ENCODE results near the gene PTCD1. TPM values are rescaled to one million over a fixed set of nuclear protein-coding genes. Genes with fewer than 3 reads are reported as not detected.
A peak's percentile ranks its signal among the peaks of the same experiment; 100 is the strongest.
"Not testable (repeated sequence)": the region's sequence is repeated elsewhere in the genome, so short reads cannot be mapped to it uniquely, and the experiment has no call there.

The PTCD1 gene
- total RNA-seq, 1 donor from 2014 or later = 3.4 TPM

DNA sequence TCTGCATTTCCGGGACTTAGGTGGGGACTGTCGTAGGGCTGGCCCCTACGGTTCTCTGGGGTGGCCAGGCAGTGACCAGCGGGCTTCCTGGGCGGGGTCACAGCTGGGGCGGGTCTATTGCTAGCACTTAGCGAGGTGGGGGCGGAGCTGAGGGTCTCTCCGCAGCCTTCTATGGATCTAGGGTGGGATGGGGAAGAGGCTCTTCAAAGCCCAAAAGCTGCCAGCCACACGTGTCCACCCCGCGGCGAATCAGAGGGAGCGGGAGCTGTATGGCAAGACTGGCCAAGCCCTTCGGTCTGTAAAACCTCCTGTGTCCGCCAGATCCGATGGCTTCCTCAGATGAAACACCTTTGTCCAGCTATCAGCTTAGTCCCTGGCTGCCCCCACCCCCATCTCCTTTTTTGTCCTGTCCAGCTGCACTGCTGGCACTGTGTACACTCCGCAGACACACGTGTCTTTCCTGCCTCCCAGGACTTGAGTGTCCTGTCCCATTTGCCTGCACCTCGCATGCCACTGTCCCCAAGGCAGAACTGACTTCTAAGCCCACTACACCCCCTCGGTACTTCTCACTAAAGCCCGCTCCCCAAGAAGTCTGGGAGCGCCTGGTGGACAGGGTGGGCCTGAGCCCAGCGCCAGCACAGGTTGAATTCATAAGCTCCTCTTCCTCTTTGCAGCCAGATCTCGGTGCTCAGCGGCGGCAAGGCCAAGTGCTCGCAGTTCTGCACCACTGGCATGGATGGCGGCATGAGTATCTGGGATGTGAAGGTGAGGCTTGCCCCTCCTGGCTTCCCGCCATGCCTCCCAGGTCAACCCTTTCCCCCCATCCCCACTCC is 45.0 kb downstream of the PTCD1 start:
- intact Hi-C loops (cut with DNase I) = no loop called here
- no peak for DNase-seq (ENCODE audit: low spot score)

DNA sequence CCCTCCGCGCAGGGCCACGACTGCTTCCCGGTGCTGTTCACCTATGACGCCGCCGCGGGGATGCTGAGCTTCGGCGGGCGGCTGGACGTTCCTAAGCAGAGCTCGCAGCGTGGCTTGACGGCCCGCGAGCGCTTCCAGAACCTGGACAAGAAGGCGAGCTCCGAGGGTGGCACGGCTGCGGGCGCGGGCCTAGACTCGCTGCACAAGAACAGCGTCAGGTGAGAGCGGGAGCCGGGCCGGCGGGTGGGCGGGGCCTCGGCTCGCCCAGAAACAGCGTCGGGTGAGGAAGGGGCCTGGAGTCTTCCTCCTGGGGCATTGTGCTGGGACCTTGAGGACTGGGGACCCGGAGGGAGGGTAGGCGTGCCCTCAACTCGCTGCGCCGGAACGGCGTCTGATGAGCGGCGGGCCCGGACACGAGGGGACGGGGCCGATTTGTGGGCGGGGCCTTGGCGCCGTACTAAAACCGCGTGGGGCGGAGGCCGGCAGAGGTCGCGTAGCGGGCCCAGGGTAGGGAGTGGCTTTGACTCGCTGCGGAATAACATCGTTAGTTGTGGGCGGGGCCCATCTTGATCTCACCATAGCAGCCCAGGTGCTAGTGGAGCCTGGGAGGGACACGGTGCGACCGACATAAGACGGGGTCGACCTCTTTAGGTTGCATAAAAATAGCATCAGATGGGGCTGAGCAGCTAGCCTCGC is 45.8 kb downstream of the PTCD1 start:
- intact Hi-C loops (cut with DNase I) = no loop called here
- DNase-seq (ENCODE audit: low spot score) = peak; percentile 84

GRCh38 chr7:99392046-99392445 is 46.6 kb downstream of the PTCD1 start:
- intact Hi-C loops (cut with DNase I) = no loop called here
- no peak for DNase-seq (ENCODE audit: low spot score)

DNA sequence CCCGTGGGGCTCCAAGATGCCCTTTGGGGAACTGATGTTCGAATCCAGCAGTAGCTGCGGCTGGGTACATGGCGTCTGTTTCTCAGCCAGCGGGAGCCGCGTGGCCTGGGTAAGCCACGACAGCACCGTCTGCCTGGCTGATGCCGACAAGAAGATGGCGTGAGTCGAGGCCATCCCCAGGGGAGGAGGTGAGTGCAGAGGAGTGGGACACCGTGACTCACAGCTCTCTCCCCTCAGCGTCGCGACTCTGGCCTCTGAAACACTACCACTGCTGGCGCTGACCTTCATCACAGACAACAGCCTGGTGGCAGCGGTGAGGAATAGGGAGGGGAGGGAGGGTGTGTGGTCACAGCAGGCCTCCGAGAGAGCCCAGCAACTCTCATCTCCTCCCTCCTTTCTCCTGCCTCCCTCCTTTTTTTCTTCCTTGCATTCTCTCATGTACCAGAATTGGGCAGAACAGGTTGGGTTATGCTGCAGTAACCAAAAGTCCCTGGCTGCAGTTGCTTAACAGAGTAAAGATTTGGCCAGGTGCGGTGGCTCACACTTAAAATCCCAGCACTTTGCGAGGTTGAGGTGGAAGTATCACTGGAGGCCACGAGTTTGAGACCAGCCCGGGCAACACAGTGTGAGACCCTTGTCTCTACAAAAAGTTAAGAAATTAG is 47.5 kb downstream of the PTCD1 start:
- no peak for DNase-seq (ENCODE audit: low spot score)

DNA sequence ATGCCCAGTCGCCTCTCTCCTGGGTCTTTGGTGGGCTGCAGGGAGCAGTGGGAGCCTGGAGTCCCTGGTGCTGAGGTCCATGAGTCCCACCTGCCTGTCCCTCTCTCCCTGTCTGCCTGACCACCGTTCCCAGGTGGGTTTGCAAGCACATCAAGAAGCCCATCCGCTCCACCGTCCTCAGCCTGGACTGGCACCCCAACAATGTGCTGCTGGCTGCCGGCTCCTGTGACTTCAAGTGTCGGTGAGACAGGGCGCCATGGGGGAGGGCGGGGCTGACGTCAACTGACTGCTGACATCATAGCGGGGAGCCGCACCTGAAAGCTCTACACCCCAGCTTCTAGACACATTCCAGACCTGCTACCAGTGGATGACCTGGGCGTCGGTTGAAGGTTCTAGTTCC is 48.8 kb downstream of the PTCD1 start:
- intact Hi-C loops (cut with DNase I) = no loop called here
- DNase-seq (ENCODE audit: low spot score) = no peak

More for the DNA sequence above, 47.5 kb downstream of the PTCD1 start:
- intact Hi-C loops (cut with DNase I) = no loop called here

DNA sequence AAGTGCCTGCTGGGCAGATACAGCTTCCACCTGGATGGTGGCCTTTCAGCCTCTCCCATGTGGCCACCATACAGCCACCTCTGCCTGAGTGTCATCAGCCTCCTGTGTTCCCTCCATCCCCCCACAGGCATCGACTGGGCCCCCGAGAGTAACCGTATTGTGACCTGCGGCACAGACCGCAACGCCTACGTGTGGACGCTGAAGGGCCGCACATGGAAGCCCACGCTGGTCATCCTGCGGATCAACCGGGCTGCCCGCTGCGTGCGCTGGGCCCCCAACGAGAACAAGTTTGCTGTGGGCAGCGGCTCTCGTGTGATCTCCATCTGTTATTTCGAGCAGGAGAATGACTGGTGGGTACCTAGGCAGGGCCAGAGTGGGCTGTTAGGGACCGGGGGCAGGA is 50.7 kb downstream of the PTCD1 start:
- intact Hi-C loops (cut with DNase I) = no loop called here
- no peak for DNase-seq (ENCODE audit: low spot score)

- DNase-seq (ENCODE audit: low spot score); intact Hi-C loops (cut with DNase I): not testable (repeated sequence)
Measured at GRCh38 chr7:99387239-99387635, 51.4 kb downstream of the PTCD1 start.

DNA sequence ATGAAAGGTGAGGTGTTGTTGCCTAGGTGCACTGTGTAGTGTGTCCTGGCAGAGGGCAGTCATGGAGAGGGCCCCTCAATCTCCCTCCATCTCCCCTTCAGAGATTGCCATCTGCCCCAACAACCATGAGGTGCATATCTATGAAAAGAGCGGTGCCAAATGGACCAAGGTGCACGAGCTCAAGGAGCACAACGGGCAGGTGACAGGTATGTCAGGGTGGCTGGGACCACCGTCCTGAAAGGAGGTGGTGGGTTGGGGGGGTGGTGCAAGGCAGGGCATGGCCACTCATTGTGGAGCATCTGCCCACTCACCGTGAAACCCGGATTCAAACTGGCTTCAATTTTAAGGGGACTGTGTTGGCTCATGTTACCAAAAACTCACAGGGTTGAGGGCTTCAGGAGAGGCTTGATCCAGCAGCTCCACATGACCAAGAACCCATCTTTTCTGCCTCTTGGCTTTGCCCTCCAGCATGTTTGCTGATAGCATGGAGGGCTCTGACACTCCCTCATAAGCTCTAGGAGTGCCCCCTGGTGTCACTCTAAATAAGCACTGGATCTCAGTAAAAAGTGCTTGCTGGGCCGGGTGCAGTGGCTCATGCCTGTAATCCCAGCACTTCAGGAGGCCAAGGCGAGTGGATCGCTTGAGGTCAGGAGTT is 51.9 kb downstream of the PTCD1 start:
- DNase-seq (ENCODE audit: low spot score) = no peak
- intact Hi-C loops (cut with DNase I) = no loop called here

GRCh38 chr7:99385564-99385963 is 53.0 kb downstream of the PTCD1 start:
- intact Hi-C loops (cut with DNase I) = no loop called here
- no peak for DNase-seq (ENCODE audit: low spot score)

DNA sequence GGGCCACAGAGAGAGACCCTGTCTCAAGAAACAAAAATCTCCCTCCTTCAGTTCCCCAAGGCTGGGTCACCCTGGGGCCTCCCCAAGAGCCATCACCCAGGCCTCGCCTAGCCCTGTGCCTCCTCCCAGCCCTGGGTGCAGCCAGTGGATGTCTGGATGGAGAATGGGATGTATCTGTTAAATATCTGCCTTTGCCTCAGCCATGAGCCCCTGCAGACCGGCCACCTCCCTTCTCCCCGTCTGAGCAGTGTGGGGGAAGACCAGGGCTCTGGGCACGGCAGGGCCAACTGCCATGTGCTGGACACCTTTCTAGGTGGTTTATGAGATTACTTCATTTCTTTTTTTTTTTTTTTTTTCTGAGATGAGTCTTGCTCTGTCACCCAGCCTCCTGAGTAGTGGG is 54.1 kb downstream of the PTCD1 start:
- no peak for DNase-seq (ENCODE audit: low spot score)
- intact Hi-C loops (cut with DNase I) = no loop called here

GRCh38 chr7:99383791-99384370 is 54.7 kb downstream of the PTCD1 start:
- intact Hi-C loops (cut with DNase I) = no loop called here
- DNase-seq (ENCODE audit: low spot score) = no peak

GRCh38 chr7:99383203-99383602 is 55.4 kb downstream of the PTCD1 start:
- no peak for DNase-seq (ENCODE audit: low spot score)
- intact Hi-C loops (cut with DNase I) = no loop called here

DNA sequence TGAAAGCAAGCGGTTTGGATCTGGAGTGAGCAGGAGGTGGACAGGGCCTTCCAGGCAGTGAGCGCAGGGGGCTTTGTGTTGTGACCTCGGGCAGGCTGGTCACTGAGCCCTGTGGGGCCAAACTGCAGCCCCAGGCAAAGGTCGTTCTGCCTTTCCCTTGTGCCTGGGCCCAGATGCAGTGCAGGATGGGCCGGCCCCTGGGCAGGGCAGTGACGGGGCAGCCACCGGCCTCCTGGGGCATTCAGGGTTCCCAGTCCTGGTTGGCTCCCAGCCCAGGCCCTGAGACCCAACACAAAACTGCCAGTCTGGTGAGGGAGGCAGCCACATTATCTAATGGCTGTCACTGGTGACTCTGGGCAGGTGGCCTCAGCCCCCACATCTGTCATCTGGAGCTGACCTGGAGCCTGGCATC is 56.9 kb downstream of the PTCD1 start:
- intact Hi-C loops (cut with DNase I) = no loop called here
- DNase-seq (ENCODE audit: low spot score) = no peak

DNA sequence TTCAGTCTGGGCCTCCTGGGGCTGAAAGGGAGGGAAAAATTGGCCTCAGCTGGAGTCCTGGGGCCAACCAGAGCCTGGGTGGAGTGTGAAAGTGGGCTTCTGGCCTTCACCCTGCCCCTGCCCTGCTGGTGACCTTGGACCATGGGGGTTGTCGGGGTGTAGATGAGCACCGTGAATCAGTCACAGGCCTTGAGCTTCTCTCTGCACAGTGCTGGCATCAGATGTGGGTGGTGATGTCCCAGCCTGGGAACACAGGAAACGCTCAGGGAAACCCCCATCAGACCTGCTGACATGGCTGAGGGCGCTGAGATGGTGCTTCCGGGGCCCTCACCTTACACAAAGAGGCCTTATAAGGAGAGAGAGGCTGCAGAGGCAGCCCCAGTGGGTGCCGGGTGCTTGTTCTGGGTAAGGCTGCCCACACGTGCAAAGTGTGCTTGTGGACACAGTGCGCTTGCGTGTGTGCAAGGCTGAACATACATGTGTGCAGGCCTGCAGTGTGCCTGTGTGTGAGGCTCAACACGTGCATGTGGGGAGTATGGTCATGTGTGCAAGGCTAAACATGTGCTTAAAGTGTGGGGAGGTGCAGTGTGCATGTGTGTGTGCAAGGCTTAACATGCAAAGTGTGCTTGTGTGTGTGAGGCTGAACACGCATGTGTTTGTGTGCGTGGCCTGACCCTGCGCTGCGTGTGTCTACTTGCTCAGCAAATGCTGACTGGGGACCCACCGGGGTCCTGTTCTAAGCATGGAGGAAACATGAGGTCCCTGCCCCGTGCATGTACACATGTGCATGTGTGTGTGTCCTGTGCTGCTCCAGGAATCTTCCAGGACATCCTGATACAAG is 57.6 kb downstream of the PTCD1 start:
- intact Hi-C loops (cut with DNase I) = no loop called here
- DNase-seq (ENCODE audit: low spot score) = no peak

DNA sequence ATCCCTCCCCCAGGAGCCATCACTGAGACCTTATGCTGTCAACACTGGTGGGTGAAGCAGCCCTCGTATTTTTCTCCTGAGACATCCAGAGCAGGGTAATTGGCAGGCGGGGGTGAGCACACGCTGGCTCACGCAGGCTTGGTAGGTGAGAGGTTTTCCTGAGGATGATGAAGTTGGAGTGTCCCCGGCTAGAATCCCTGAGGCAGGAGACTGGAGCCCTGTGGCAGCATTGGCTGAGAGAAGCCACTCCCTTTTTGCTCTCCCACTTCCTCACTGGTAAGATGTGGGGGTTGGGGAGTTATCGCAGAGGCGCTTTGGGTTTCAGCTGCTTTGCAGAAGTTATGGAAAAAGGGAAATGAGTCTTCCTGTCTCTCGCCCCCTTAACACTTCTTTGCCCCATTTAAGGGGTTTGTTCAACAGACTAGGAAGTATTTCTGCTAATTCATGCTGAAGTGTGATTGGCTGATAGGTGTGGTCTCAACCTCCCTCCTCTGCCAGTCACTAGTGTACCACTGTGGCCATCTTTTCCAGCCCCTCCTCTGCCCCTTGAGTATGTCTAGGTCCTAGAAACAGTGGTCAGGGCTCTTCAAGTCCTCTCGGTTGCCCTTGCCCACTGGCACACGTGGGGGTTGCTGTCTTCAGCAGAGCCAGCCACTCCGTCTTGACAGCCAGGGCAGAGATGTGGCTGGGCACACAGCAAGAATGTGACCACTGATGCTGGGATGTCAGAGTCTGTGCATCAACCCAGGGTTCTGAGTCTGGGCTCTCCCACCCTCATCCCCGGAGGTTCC is 58.4 kb downstream of the PTCD1 start:
- intact Hi-C loops (cut with DNase I) = no loop called here
- DNase-seq (ENCODE audit: low spot score) = no peak

DNA sequence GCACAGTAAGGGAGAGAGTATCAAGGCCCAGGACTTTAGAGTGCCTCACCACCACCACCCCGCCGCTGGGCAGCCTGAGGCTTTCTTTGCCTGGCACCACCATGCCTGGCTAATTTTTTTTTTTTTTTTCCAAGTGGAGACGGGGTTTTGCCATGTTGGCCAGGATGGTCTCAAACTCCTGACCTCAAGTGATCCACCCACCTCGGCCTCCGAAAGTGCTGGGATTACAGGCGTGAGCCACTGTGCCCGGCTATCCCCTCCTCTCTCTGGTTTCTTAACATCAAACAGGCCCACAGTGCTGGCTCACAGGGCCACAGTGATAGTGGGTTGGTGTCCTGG is 58.9 kb downstream of the PTCD1 start:
- intact Hi-C loops (cut with DNase I); DNase-seq (ENCODE audit: low spot score): not testable (repeated sequence)

- peak; percentile 86 for DNase-seq (ENCODE audit: low spot score)
- intact Hi-C loops (cut with DNase I) = no loop called here
Measured at GRCh38 chr7:99379043-99379577, 59.5 kb downstream of the PTCD1 start.

Data from cardiac septum (tissue), 1 donor.